ENCODE results near the gene BEND6. TPM values are rescaled to one million over a fixed set of nuclear protein-coding genes. Genes with fewer than 3 reads are reported as not detected.
A peak's percentile ranks its signal among the peaks of the same experiment; 100 is the strongest.

BEND6 gene, protein sequence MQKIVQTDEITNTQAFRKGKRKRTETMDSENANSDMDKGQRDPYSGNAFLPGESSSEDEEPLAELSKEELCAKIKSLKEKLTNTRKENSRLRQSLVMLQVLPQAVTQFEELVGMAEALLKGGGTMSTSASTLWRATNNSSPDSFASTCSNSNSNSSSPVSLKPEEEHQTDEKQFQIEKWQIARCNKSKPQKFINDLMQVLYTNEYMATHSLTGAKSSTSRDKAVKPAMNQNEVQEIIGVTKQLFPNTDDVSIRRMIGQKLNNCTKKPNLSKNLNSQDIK
- total RNA-seq (2014; rRNA removed; shearing (Covaris generic)) (0.50 and 0.88 TPM in 2 replicates), total RNA-seq (2022) (1.5 and 2.9 TPM in 2 replicates), Bru-seq, nascent RNA (percentile 40 among the genes with signal in this experiment), BruChase-seq, experiment 1, labeled RNA remaining after a 6-hour chase (percentile 40 among the genes with signal in this experiment), BruChase-seq, experiment 2, labeled RNA remaining after a 2-hour chase (percentile 40 among the genes with signal in this experiment)
- long read RNA-seq, transcript BEND6-202 (7 exons, 2,379 nt) = major isoform, 6 of 21 reads
- long read RNA-seq, partial matches to known transcripts = 3 of 21 reads
- long read RNA-seq, other reads (novel, unspliced or antisense) = 9 of 21 reads

DNA sequence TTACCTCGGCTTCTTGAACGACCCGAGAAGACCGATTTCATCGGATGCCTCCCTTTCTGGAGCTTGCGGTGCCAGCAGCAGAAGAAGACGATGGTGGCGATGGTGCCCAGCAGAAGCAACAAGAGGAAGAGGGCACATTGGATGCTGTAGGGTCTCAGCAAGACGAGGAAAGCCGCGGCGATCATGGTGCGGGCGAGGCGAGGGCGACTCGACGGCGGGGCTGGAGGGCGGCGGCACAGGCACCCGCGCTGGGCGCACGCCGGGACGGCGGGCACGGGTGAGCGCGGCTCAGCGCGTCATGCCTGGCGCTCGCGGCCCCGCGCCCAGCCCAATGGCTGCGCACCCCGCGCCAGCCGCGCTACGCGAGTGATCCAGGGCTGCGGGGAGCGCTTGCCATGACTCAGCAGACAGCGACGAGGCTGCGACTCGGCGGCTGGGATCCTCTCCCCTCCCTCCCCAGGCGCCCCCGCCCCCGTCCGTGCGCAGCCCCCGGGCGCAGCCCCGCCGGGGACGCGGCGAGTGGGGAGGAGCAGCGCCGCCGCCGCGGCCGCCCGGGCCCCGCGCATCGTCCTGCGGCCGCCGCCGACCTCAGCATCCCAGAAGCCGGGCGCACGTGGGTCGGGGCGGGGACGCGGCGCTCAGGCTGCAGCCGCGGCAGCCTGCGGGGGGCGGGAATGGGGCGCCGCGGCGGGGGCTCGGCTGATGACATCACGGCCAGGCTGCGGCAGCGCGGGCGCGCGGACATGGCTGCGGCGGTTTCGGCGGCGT, at the start of gene BEND6:
Gene BEND6 (plus strand): TSS at position 705 of the 768 bp plus-strand sequence. CDS start 26,704 bp downstream, outside the sequence.
- CTCF ChIA-PET (ENCODE audit: unreplicated experiment) = interaction anchor here (0.6 kb wide), 1 partner anchor 218 kb away, joined by 3 read pairs; no protein-coding TSS in a partner anchor
- Histone ChIP-seq H3K4me3 (ENCODE audit: low read depth, low read length, poor library complexity, severe bottlenecking) (peak within 1 kb of the TSS; percentile 75), H3K79me2 (ENCODE audit: insufficient read depth, low read depth, low read length) (no peaks in the 10 kb centered on the region), H3K9me2 (ENCODE audit: insufficient read depth, low read length) (no peaks in the 10 kb centered on the region), H4K20me1 (ENCODE audit: insufficient read depth, low read length) (no peaks in the 10 kb centered on the region), H3K36me3 (ENCODE audit: insufficient read depth, low read length) (no peaks in the 10 kb centered on the region), H3K9me3 (ENCODE audit: low read length) (no peaks in the 10 kb centered on the region), H3K27ac (ENCODE audit: low read depth, low read length, poor library complexity, severe bottlenecking) (peak within 1 kb of the TSS; percentile 56), H2AFZ (ENCODE audit: low read length) (peak within 1 kb of the TSS; percentile 90), H3K4me2 (ENCODE audit: low read length) (peak within 1 kb of the TSS; percentile 84), H3K4me1 (ENCODE audit: insufficient read depth, low read length, poor library complexity, severe bottlenecking) (peaks cover 16% of the 10 kb centered on the region)
- no TSS peak for BruUV-seq (replicated peaks)
- DNase-seq (ENCODE audit: low spot score) = no peak
- POLR2A ChIA-PET = interaction anchor here (0.8 to 1.3 kb wide), 2 partner anchors 91 to 363 kb away, joined by 4 read pairs; partner anchors contain the start of genes KIAA1586 and PRIM2
- TF ChIP-seq, protein P1, sequence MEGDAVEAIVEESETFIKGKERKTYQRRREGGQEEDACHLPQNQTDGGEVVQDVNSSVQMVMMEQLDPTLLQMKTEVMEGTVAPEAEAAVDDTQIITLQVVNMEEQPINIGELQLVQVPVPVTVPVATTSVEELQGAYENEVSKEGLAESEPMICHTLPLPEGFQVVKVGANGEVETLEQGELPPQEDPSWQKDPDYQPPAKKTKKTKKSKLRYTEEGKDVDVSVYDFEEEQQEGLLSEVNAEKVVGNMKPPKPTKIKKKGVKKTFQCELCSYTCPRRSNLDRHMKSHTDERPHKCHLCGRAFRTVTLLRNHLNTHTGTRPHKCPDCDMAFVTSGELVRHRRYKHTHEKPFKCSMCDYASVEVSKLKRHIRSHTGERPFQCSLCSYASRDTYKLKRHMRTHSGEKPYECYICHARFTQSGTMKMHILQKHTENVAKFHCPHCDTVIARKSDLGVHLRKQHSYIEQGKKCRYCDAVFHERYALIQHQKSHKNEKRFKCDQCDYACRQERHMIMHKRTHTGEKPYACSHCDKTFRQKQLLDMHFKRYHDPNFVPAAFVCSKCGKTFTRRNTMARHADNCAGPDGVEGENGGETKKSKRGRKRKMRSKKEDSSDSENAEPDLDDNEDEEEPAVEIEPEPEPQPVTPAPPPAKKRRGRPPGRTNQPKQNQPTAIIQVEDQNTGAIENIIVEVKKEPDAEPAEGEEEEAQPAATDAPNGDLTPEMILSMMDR (conservative IDR thresholded peaks at IDR 0.05; ENCODE audit: low read length) = no peak
- TF ChIP-seq EZH2phosphoT487 (IDR thresholded peaks at IDR 0.05; ENCODE audit: borderline replicate concordance, low read depth, low read length) = no peak
- intact Hi-C loops (cut with micrococcal nuclease; ENCODE audit: unreplicated experiment) = loop anchor here (1.0 to 5.0 kb wide), 7 partner anchors 50 to 363 kb away; partner anchors contain the start of genes BAG2, KIAA1586, PRIM2 and RAB23

DNA sequence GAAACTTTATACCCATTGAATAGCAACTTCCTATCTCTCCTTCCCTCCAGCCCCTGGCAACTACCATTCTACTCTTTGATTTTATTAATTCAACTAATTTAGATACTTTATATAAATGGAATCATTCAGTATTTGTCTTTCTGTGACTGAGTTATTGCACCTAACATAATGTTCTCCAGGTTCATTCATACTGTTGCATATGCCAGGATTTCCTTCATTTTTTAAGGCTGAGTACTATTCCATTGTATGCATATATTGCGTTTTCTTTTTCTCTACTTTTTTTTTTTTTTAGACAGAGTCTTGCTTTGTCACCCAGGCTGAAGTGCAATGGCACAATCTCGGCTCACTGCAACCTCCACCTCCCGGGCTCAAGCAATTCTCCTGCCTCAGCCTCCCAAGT, 49.5 kb upstream of the BEND6 start:
- H3K4me1 ChIP-seq (ENCODE audit: insufficient read depth, low read length, poor library complexity, severe bottlenecking) = no peaks in the 10 kb centered on the region
- POLR2A ChIA-PET = no interaction called here
- no peaks in the 10 kb centered on the region for H3K36me3 ChIP-seq (ENCODE audit: insufficient read depth, low read length)
- no peak for DNase-seq (ENCODE audit: low spot score)
- no peak for TF ChIP-seq EZH2phosphoT487 (IDR thresholded peaks at IDR 0.05; ENCODE audit: borderline replicate concordance, low read depth, low read length)
- TF ChIP-seq, protein P1 (conservative IDR thresholded peaks at IDR 0.05; ENCODE audit: low read length) = no peak
- no peak overlapping the region for H2AFZ ChIP-seq (ENCODE audit: low read length)
- H3K79me2 ChIP-seq (ENCODE audit: insufficient read depth, low read depth, low read length) = no peaks in the 10 kb centered on the region
- CTCF ChIA-PET (ENCODE audit: unreplicated experiment) = interaction anchor here (1.8 kb wide), 1 partner anchor 116 kb away, joined by 6 read pairs; no protein-coding TSS in a partner anchor
- H3K4me2 ChIP-seq (ENCODE audit: low read length) = no peak overlapping the region
- intact Hi-C loops (cut with micrococcal nuclease; ENCODE audit: unreplicated experiment) = no loop called here
- H3K9me2 ChIP-seq (ENCODE audit: insufficient read depth, low read length) = no peaks in the 10 kb centered on the region
- no peaks in the 10 kb centered on the region for H3K9me3 ChIP-seq (ENCODE audit: low read length)
- H4K20me1 ChIP-seq (ENCODE audit: insufficient read depth, low read length) = no peaks in the 10 kb centered on the region
- no peak overlapping the region for H3K4me3 ChIP-seq (ENCODE audit: low read depth, low read length, poor library complexity, severe bottlenecking)
- no peak overlapping the region for H3K27ac ChIP-seq (ENCODE audit: low read depth, low read length, poor library complexity, severe bottlenecking)
- no TSS peak for BruUV-seq (replicated peaks)

Measured in OCI-LY7 (cell line).